Adrenal gland (tissue), 12 donors: Measurements from ENCODE around the gene HIRA. TPM values are rescaled to one million over a fixed set of nuclear protein-coding genes. Genes with fewer than 3 reads are reported as not detected.

Experiments
- polyA plus RNA-seq, 3 donors: library from polyadenylated mRNA; stranded (reverse); fragments of 200-250 nt in 2 of 3; fragments of 350-450 nt in 1 of 3; fragmentation: Illumina TruSeq in 1 of 3; extraction: RNeasy Lipid Tissue Mini Kit (QIAGEN cat#74804) in 1 of 3; gene quantifications; one replicate each; pipeline ENCODE4 v1.2.3, GENCODE V29; 2013 to 2014
- small RNA-seq, 2 donors: library from RNA; depleted of rRNA; stranded (forward); fragments of <200 nt; gene quantifications; one replicate each; pipeline ENCODE3, GENCODE V24; 2016
- total RNA-seq, 9 donors: library from RNA; depleted of rRNA in 4 of 9; stranded (reverse); fragments of >200 nt in 4 of 9; fragments of 120-200 nt in 1 of 9; fragmentation: NEBNext Ultra II Directional in 1 of 9; extraction: Animal tissue kit (Norgen Biotek cat#: 25700) in 1 of 9; gene quantifications; one replicate each; pipeline versions ENCODE4 v1.1.0 to v1.2.4, GENCODE V29; 2013 to 2023
- donor health status: healthy with polysubstance abuse.
- donor health status: Bipolar disorder and iron deficiency.
- donor health status: DM: yes; HTN: yes; CAD: no.
- donor health status: DM: no; HTN: no; CAD: no.
- donor health status: DM: no; HTN: no; CAD: no.
- donor health status: DM: yes; HTN: yes; CAD: no.

Gene HIRA
- total and polyA plus RNA-seq, 12 donors, result 8.4 to 47.8 (median 20.8) TPM

Small RNA genes within 50 kb of the gene (small RNA-seq; reads per million reads assigned to genes)
- gene RN7SL168P, result 0 reads per million in 2 donors

Other genes starting within 250 kb of the HIRA start
- gene CLTCL1, start 140.0 kb downstream of the HIRA start, total RNA-seq, result 10 to 100 TPM; 13.0 to 62.8 (median 15.4) TPM
- gene CLTCL1, start 140.0 kb downstream of the HIRA start, polyA plus RNA-seq, result 10 to 100 TPM; 26.9 to 39.5 (median 28.6) TPM
- gene MRPL40, start 812 bp upstream of the HIRA start, total RNA-seq, result 10 to 100 TPM; 22.4 to 65.9 (median 49.9) TPM
- gene MRPL40, start 812 bp upstream of the HIRA start, polyA plus RNA-seq, result 100 to 1,000 TPM in 1 of 3 donors, 10 to 100 TPM in 2; 73.6 to 132 (median 92.4) TPM
- 10 to 100 TPM; 27.0 to 72.5 (median 41.2) TPM for gene C22orf39, start 16.0 kb upstream of the HIRA start, total RNA-seq
- 10 to 100 TPM; 39.6 to 49.6 (median 48.0) TPM for gene C22orf39, start 16.0 kb upstream of the HIRA start, polyA plus RNA-seq
- 10 to 100 TPM; 20.1 to 93.3 (median 45.5) TPM for gene UFD1, start 47.5 kb upstream of the HIRA start, total RNA-seq
- 100 to 1,000 TPM in 1 of 3 donors, 10 to 100 TPM in 2; 42.6 to 128 (median 67.6) TPM for gene UFD1, start 47.5 kb upstream of the HIRA start, polyA plus RNA-seq
- gene CDC45, start 48.2 kb upstream of the HIRA start, total RNA-seq, result 1 to 10 TPM in 5 of 9 donors, under 1 TPM in 3, not detected in 1; 0.87 to 7.7 (median 1.2) TPM
- 1 to 10 TPM in 2 of 3 donors, under 1 TPM in 1; 0.88 to 2.2 (median 2.0) TPM for gene CDC45, start 48.2 kb upstream of the HIRA start, polyA plus RNA-seq
- gene CLDN5, start 92.7 kb upstream of the HIRA start, total RNA-seq, result 10 to 100 TPM in 8 of 9 donors, 1 to 10 TPM in 1; 7.8 to 78.1 (median 29.2) TPM
- 100 to 1,000 TPM in 1 of 3 donors, 10 to 100 TPM in 1, under 1 TPM in 1; 0.40 to 122 (median 42.3) TPM for gene CLDN5, start 92.7 kb upstream of the HIRA start, polyA plus RNA-seq